ENCODE measurements around the gene TROAP. TPM values are rescaled to one million over a fixed set of nuclear protein-coding genes. Genes with fewer than 3 reads are reported as not detected.

TROAP gene
- total RNA-seq, 1 donor from 2014 or later: 44.9 TPM

- H3K36me3 Mint-ChIP-seq (ENCODE audit: insufficient read depth): peaks cover 4% of the 10 kb centered on the region
Observed at GRCh38 chr12:49346659-49347310, 23.7 kb downstream of the TROAP start, which contains the start of gene DNAJC22. DNAJC22 (plus strand) TSS chr12:49346888; CDS start chr12:49348873, 1,985 bp downstream.

GRCh38 chr12:49347311-49348193 is 24.5 kb downstream of the TROAP start:
- no peaks in the 10 kb centered on the region for H3K9me3 Mint-ChIP-seq (ENCODE audit: low read depth)
- peak; percentile 99 for TF ChIP-seq CTCF (IDR thresholded peaks at IDR 0.05; ENCODE audit: unreplicated experiment)
- peaks cover 33% of the 10 kb centered on the region for H3K4me1 Mint-ChIP-seq (ENCODE audit: low read depth)
- peak; percentile 94 for DNase-seq (ENCODE audit: low spot score, unreplicated experiment)
- H3K27ac Mint-ChIP-seq: peak overlapping the region; percentile 83
- H3K27me3 Mint-ChIP-seq: peaks cover 6% of the 10 kb centered on the region
- H3K36me3 Mint-ChIP-seq (ENCODE audit: insufficient read depth): peaks cover 6% of the 10 kb centered on the region
- H3K4me3 Mint-ChIP-seq (ENCODE audit: low read depth): peak overlapping the region; percentile 80

More at GRCh38 chr12:49346659-49347310, 23.7 kb downstream of the TROAP start, which contains the start of gene DNAJC22:
- TF ChIP-seq CTCF (IDR thresholded peaks at IDR 0.05; ENCODE audit: unreplicated experiment): no peak
- no peaks in the 10 kb centered on the region for H3K9me3 Mint-ChIP-seq (ENCODE audit: low read depth)
- peak within 1 kb of the TSS; percentile 89 for H3K27ac Mint-ChIP-seq
- H3K4me1 Mint-ChIP-seq (ENCODE audit: low read depth): peaks cover 33% of the 10 kb centered on the region
- no peak for DNase-seq (ENCODE audit: low spot score, unreplicated experiment)
- H3K27me3 Mint-ChIP-seq: peaks cover 7% of the 10 kb centered on the region
- H3K4me3 Mint-ChIP-seq (ENCODE audit: low read depth): peak within 1 kb of the TSS; percentile 80

- peaks cover 27% of the 10 kb centered on the region for H3K4me1 Mint-ChIP-seq (ENCODE audit: low read depth)
- DNase-seq (ENCODE audit: low spot score, unreplicated experiment): no peak
- H3K27ac Mint-ChIP-seq: no peak overlapping the region
- peaks cover 9% of the 10 kb centered on the region for H3K36me3 Mint-ChIP-seq (ENCODE audit: insufficient read depth)
- peak overlapping the region; percentile 80 for H3K4me3 Mint-ChIP-seq (ENCODE audit: low read depth)
- H3K27me3 Mint-ChIP-seq: no peaks in the 10 kb centered on the region
- H3K9me3 Mint-ChIP-seq (ENCODE audit: low read depth): no peaks in the 10 kb centered on the region
- no peak for TF ChIP-seq CTCF (IDR thresholded peaks at IDR 0.05; ENCODE audit: unreplicated experiment)
Observed at GRCh38 chr12:49348781-49349180, 25.7 kb downstream of the TROAP start.

GRCh38 chr12:49349266-49349665 is 26.2 kb downstream of the TROAP start:
- Mint-ChIP-seq H3K27me3 (no peaks in the 10 kb centered on the region), H3K4me1 (ENCODE audit: low read depth) (peaks cover 27% of the 10 kb centered on the region), H3K36me3 (ENCODE audit: insufficient read depth) (peaks cover 9% of the 10 kb centered on the region), H3K4me3 (ENCODE audit: low read depth) (peak overlapping the region; percentile 52), H3K27ac (no peak overlapping the region), H3K9me3 (ENCODE audit: low read depth) (no peaks in the 10 kb centered on the region)
- TF ChIP-seq CTCF (IDR thresholded peaks at IDR 0.05; ENCODE audit: unreplicated experiment): no peak
- DNase-seq (ENCODE audit: low spot score, unreplicated experiment): no peak

- H3K36me3 Mint-ChIP-seq (ENCODE audit: insufficient read depth): peaks cover 9% of the 10 kb centered on the region
Observed at GRCh38 chr12:49352351-49352750, 29.3 kb downstream of the TROAP start.

More at GRCh38 chr12:49352351-49352750, 29.3 kb downstream of the TROAP start:
- H3K27me3 Mint-ChIP-seq: no peaks in the 10 kb centered on the region
- no peaks in the 10 kb centered on the region for H3K9me3 Mint-ChIP-seq (ENCODE audit: low read depth)
- DNase-seq (ENCODE audit: low spot score, unreplicated experiment): no peak
- H3K4me3 Mint-ChIP-seq (ENCODE audit: low read depth): no peak overlapping the region
- no peak overlapping the region for H3K27ac Mint-ChIP-seq
- TF ChIP-seq CTCF (IDR thresholded peaks at IDR 0.05; ENCODE audit: unreplicated experiment): no peak
- peaks cover 16% of the 10 kb centered on the region for H3K4me1 Mint-ChIP-seq (ENCODE audit: low read depth)
